HG03060 (cell line): ENCODE data around the gene UACA.

Experiments used
- ATAC-seq: cut with Tn5 transposase; IDR thresholded peaks from one replicate; pipeline ENCODE4 v1.9.1; 2021; ENCODE audit warnings: low read depth, moderate number of reproducible peaks; ENCODE audit not compliant: unreplicated experiment

The UACA gene

GRCh38 chr15:70715840-70716485, 47.4 kb downstream of the UACA start:
- no peak for ATAC-seq

GRCh38 chr15:70714565-70714964, 48.8 kb downstream of the UACA start:
- ATAC-seq = no peak

DNA sequence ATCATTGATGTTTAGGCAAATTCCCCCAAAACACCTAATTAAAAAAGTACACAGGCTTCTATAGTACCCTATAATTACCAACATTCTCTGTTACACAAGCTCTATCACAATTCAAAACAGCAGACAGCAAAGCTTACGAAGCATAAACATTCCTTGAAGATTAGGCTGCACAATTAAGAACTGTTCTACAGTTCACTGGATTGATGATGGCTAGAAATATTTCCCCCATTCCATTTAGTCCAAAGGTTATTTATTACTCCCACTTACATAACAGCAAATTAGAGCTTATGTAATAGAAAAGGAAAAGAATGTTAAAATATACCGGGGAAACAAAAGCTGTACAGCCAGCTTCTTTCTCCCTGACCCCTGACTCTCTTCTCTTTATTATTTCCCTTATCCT, 49.3 kb downstream of the UACA start:
- no peak for ATAC-seq

GRCh38 chr15:70712271-70712670, 51.1 kb downstream of the UACA start:
- no peak for ATAC-seq

GRCh38 chr15:70710714-70711113, 52.6 kb downstream of the UACA start:
- no peak for ATAC-seq

GRCh38 chr15:70708839-70709238, 54.5 kb downstream of the UACA start:
- ATAC-seq = no peak

DNA sequence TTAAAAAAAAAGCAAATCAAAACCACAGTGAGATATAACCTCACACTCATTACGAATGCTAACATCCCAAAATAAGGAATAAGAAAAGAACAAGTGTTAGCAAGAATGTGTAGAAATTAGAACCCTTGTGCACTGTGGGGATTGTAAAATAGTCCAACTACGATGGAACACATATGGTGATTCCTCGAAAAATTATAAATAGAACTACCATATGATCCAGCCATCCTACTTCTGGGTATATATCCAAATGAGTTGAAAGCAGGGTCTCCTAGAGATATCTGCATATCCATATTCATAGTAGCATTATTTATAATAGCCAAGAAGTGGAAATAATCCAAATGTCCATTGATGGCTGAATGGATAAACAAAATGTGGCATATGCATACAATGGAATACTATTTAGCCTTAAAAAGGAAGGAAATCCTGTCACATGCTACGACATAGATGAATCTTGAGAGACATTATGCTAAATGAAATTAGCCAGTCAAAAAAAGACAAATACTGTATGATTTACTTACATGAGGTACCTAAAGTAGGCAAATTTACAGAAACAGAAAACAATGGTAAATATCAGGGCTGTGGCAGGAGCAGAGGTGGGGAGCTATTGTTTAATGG, 55.6 kb downstream of the UACA start:
- ATAC-seq = no peak

GRCh38 chr15:70704731-70705130, 58.6 kb downstream of the UACA start:
- ATAC-seq = no peak

DNA sequence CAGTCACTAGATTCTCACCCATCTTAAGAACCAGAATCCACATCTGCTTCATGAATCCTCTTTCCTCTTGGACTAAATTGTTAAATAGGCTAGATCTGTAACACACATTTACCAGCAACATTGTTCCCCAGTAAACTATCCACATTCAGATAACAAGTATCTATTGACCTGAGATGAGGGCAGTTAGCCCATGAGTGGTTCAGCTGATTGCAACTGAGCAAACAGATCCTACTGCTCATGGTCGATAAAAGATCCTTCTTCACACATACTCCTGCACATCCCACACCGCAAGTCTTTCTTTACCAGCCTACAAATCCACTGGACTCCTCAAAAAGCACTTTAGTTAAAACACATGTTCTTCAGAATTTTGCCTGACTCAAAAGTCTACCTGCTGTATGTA, 59.2 kb downstream of the UACA start:
- ATAC-seq = no peak

- no peak for ATAC-seq
Observed at GRCh38 chr15:70703096-70703878, 60.1 kb downstream of the UACA start.

- ATAC-seq = no peak
Observed at GRCh38 chr15:70702584-70702983, 60.8 kb downstream of the UACA start.

GRCh38 chr15:70701891-70702568, 61.3 kb downstream of the UACA start:
- ATAC-seq = no peak

DNA sequence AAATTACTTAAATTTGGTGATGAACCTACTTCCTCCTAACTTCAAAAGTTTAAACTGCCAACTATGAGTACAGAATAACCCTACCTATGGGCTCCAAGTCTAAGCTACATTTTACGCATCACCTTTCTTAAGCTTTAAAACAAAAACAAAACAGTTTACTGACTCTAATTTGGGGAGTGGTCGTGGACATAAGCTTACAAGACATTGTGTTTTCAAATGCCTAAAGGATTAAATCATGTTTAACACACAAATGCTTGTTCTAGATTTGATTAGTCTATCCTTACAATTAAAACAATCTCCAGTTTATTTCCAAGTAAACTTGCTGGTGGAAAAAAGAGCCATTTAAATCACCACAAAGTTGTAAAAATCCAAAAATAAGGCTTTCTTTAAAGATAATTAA, 62.2 kb downstream of the UACA start:
- no peak for ATAC-seq

DNA sequence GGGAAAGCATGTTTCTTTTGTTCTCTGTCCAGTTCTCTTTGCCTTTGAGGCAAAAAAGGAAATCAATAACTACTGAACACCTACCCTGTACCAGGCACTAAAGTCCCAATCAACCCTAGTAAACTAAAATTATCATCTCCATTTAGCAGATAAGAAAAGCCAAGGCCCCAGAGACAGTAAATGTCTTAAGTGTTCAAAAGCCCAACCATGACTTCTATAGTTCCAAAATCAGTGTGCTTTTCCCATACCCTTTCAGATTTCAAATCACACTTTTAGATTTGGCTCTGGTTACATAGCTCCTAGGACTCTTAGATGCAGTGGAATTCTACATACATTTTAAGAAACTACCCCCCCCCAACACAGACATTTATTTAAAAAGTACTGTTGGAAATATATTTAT, 63.5 kb downstream of the UACA start:
- no peak for ATAC-seq

DNA sequence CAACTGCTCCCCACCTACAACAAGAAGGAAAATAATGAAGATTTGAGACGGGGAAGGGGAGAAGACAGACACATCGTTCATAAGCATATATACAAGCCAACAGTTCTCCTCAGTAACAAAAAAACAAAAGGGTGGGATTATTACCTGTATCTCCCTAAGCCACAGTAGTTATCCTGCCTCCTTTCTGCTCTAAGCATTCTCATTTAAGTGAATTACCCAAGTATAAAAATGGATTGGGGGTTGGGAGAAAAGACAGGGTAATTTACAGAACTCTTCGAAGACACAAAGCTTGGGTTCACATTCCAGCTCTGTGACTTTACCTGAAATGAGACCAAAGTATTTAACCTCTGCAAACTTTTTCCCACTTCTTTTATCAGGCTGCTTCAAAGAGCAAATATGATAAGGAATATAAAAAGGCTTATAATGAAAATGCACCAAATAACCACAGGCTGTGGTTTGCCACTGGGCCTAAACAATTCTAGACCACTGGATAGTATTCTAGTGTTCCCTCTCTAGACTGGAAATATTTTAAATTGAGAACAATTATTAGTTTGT, 64.4 kb downstream of the UACA start:
- no peak for ATAC-seq

DNA sequence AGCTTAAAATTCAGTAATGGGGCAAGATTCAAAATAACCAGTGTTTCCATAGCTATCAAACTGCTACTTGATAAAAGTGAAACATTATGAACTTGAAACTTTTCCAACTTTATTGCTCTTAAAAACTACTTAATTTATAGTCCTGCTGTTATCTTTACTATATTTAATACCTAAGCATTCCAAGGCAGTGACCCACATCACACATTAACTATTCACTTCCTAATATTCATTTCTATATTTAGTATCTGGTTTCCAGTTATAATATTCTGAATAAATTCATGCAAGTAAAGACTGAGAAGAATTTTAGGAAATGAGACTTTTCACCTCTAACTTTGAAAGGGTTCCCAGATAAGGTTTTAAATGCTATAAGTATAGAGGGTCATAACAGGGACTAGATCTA, 64.9 kb downstream of the UACA start:
- no peak for ATAC-seq

GRCh38 chr15:70690491-70691276, 72.7 kb downstream of the UACA start:
- no peak for ATAC-seq

DNA sequence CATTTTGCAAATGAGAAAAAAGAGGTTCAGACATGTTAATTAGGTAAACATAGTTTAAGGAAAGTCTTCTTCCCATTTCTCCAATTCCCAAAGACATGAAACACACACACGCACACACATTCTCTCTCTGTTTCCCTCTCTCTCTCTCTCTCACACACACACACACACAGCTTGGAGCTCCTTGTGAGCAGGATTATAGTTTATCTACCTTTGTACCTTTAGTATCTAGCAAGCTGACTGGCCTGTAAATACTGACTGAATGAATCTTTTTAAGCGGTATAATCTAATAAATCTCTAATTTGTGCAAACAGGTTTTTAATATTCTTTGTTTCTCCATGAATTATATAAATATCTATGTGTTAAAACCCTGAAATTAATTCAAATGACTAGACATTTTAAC, 73.3 kb downstream of the UACA start:
- no peak for ATAC-seq

DNA sequence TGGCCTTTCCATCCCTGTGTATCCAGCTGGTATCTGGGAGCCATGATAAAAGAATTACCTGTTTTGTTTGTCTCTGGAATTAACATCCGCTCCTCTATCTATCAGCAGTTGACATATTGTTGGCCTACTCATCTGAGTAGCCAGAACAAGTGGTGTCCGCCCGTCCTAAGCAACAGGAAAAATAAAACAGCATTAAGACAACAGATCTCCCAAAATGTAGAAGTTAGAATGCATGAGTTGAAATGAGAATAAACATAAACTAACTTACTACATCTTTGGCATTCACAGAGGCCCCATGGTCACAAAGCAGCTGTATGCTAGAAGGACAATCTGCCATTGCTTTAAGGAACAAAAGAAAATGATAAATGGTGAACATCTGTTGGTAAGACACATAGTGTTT, 75.9 kb downstream of the UACA start:
- no peak for ATAC-seq

DNA sequence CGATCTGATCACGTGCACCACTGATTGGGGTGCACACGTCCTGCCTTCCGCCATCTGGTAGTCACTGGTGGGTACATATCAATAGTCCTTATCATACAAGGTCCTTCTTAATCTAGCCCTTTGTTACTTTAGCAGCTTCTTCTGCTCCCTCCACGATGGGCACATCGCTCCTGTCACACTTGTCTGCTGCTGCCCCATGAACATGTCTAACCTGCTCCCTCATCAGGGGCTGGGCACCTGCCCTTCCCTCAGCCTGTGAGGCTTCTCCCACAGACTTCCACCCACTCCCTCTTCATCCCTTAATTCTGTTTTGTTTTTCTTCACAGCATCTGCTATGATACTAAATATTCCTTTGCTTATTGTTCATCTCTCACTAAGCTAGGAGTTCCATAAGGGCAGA, 82.5 kb downstream of the UACA start:
- ATAC-seq = no peak
